Kidney (tissue), 14 donors: ENCODE data around the gene LRRC41. TPM values are rescaled to one million over a fixed set of nuclear protein-coding genes. Genes with fewer than 3 reads are reported as not detected.

Experiments used
- DNase-seq, 5 donors: peaks; one replicate each; pipeline ENCODE4 v3.0.0-alpha.2; 2013 to 2020
- FAIRE-seq: peaks from 2 replicates; lab custom pipeline; 2012; peaks lifted over from hg19 to GRCh38; lab: Jason Lieb, UNC
- H3K27ac ChIP-seq, 2 donors: one replicate each; pipeline ENCODE4 v1.7.0; 2013; ENCODE audit warnings: low read depth in 2 of 2, low read length in 2 of 2, inconsistent platforms in 1 of 2
- H3K27me3 ChIP-seq: one replicate; pipeline ENCODE4 v1.7.1; 2013; ENCODE audit warnings: low read length, inconsistent platforms; ENCODE audit not compliant: control insufficient read depth, insufficient read depth
- H3K36me3 ChIP-seq, 3 donors: one replicate each; pipeline versions ENCODE4 v1.7.0 to v1.7.1; 2013; ENCODE audit warnings: low read length in 3 of 3, control low read depth in 1 of 3, inconsistent platforms in 1 of 3; ENCODE audit not compliant: insufficient read depth in 3 of 3, control insufficient read depth in 2 of 3
- H3K4me1 ChIP-seq, 3 donors: one replicate each; pipeline versions ENCODE4 v1.7.0 to v1.7.1; 2013; ENCODE audit warnings: low read length in 3 of 3, inconsistent platforms in 1 of 3, low read depth in 1 of 3; ENCODE audit not compliant: control insufficient read depth in 2 of 3, insufficient read depth in 2 of 3
- H3K4me3 ChIP-seq, 3 donors: one replicate each; pipeline versions ENCODE4 v1.7.0 to v1.8.1; 2013; ENCODE audit warnings: low read length in 3 of 3, control low read depth in 1 of 3, inconsistent platforms in 1 of 3
- H3K9ac ChIP-seq, 3 donors: one replicate each; pipeline versions ENCODE4 v1.7.0 to v1.7.1; 2013; ENCODE audit warnings: low read length in 3 of 3, control low read depth in 1 of 3, inconsistent platforms in 1 of 3
- H3K9me3 ChIP-seq, 3 donors: one replicate each; pipeline versions ENCODE4 v1.7.0 to v1.7.1; 2013; ENCODE audit warnings: low read length in 3 of 3, control low read depth in 1 of 3, inconsistent platforms in 1 of 3; ENCODE audit not compliant: control insufficient read depth in 2 of 3, insufficient read depth in 1 of 3
- CTCF ChIP-seq: IDR thresholded peaks from 3 replicates; pipeline ENCODE4 v1.5.1; 2012; ENCODE audit warnings: mild to moderate bottlenecking, moderate library complexity, borderline replicate concordance; ENCODE audit not compliant: insufficient read depth; ENCODE audit errors: extremely low read depth
- intact Hi-C: fragments of 100-400 bp; cut with DNase I; formaldehyde crosslinking; loops from one replicate; pipeline ENCODE4 v1.11.1; 2022
- polyA plus RNA-seq: library from polyadenylated mRNA; stranded (reverse); fragments of 350-450 nt; fragmentation: Illumina TruSeq; extraction: RNeasy Lipid Tissue Mini Kit (QIAGEN cat#74804); gene quantifications from one replicate; pipeline ENCODE4 v1.2.3, GENCODE V29; 2014; ENCODE audit warnings: low read depth, low replicate concordance; ENCODE audit not compliant: insufficient read depth
- total RNA-seq: library from RNA; stranded (reverse); fragmentation: NEBNext Ultra II Directional; extraction: Animal tissue kit (Norgen Biotek cat#: 25700); gene quantifications from one replicate; pipeline ENCODE4 v1.2.1, GENCODE V29; 2021
- donor health status: control.
- donor health status: control.
- donor health status: control.
- donor health status: control.
- donor health status: control.
- donor health status: DM: yes; HTN: yes; CAD: no.
- donor health status: Normal renal cell carcinoma (clear cell type).

The LRRC41 gene
- total and polyA plus RNA-seq, 2 donors from 2014 or later, result 37.4 to 59.6 TPM

GRCh38 chr1:46301406-46301807 is 2.0 kb downstream of the LRRC41 start:
- Histone ChIP-seq H3K27me3 (no peaks in the 10 kb centered on the region), H3K9ac (peak overlapping the region; percentile 44 to 97 (median 90)), H3K27ac (peak overlapping the region; percentile 96 to 98), H3K4me3 (peak overlapping the region; percentile 36 to 88 (median 88)), H3K36me3 (peaks cover 9 to 15% (median 13%) of the 10 kb centered on the region in 3 donors), H3K4me1 (peaks cover 0 to 17% (median 9%) of the 10 kb centered on the region in 3 donors), H3K9me3 (no peaks in the 10 kb centered on the region)
- intact Hi-C loops, result no loop called here
- DNase-seq (peak in 2 of 5 donors; percentile 13 to 50), FAIRE-seq (no peak)
- TF ChIP-seq CTCF, result no peak

GRCh38 chr1:46300673-46301405 is 2.6 kb downstream of the LRRC41 start:
- peak in 1 of 5 donors; percentile 32 for DNase-seq
- TF ChIP-seq CTCF, result no peak
- Histone ChIP-seq H3K36me3 (peaks cover 9 to 17% (median 15%) of the 10 kb centered on the region in 3 donors), H3K9me3 (no peaks in the 10 kb centered on the region), H3K27me3 (no peaks in the 10 kb centered on the region), H3K4me1 (peaks cover 0 to 17% (median 9%) of the 10 kb centered on the region in 3 donors), H3K27ac (peak overlapping the region; percentile 96 to 98), H3K9ac (peak overlapping the region; percentile 44 to 97 (median 90)), H3K4me3 (peak overlapping the region; percentile 36 to 88 (median 88))
- FAIRE-seq, result no peak
- intact Hi-C loops, result no loop called here

- no peak for FAIRE-seq
- no peak overlapping the region for H3K27ac ChIP-seq
Observed at GRCh38 chr1:46298387-46298786, 5.0 kb downstream of the LRRC41 start.

More at GRCh38 chr1:46298387-46298786, 5.0 kb downstream of the LRRC41 start:
- H3K36me3 ChIP-seq, result peaks cover 12 to 32% (median 22%) of the 10 kb centered on the region in 3 donors
- intact Hi-C loops, result no loop called here
- H3K9ac ChIP-seq, result no peak overlapping the region
- H3K4me1 ChIP-seq, result peaks cover 0 to 14% (median 9%) of the 10 kb centered on the region in 3 donors
- TF ChIP-seq CTCF, result no peak
- no peak overlapping the region for H3K4me3 ChIP-seq
- no peak for DNase-seq
- H3K27me3 ChIP-seq, result no peaks in the 10 kb centered on the region
- no peaks in the 10 kb centered on the region for H3K9me3 ChIP-seq
